ENCODE results near the gene ANK2.

GRCh38 chr4:113065629-113066028, 16.2 kb downstream of the ANK2 start:
- TF ChIP-seq CTCF (IDR thresholded peaks at IDR 0.05) (no peak), EZH2phosphoT487 (IDR thresholded peaks at IDR 0.05) (no peak), EZH2 (IDR thresholded peaks at IDR 0.05) (no peak)
